Type B pancreatic cell (in vitro differentiated cells): ENCODE measurements around the gene CIAO2B. TPM values are rescaled to one million over a fixed set of nuclear protein-coding genes. Genes with fewer than 3 reads are reported as not detected.

ENCODE experiments used
- DNase-seq: peaks from one replicate; pipeline ENCODE4 v3.0.0; 2021; ENCODE audit warnings: mixed read lengths; ENCODE audit not compliant: unreplicated experiment; ENCODE audit errors: extremely low spot score
- H3K27ac Mint-ChIP-seq: 2 replicates; pipeline ENCODE4 v1.8.0; 2021; ENCODE audit warnings: mild to moderate bottlenecking, mixed read lengths
- H3K27me3 Mint-ChIP-seq: 2 replicates; pipeline ENCODE4 v1.8.0; 2021; ENCODE audit warnings: mixed read lengths
- H3K36me3 Mint-ChIP-seq: 2 replicates; pipeline ENCODE4 v1.8.0; 2021; ENCODE audit warnings: mixed read lengths
- H3K4me1 Mint-ChIP-seq: one replicate; pipeline ENCODE4 v1.8.0; 2021; ENCODE audit warnings: mixed read lengths; ENCODE audit not compliant: unreplicated experiment
- H3K4me3 Mint-ChIP-seq: 2 replicates; pipeline ENCODE4 v1.8.0; 2021; ENCODE audit warnings: mild to moderate bottlenecking, mixed read lengths
- H3K9me3 Mint-ChIP-seq: 2 replicates; pipeline ENCODE4 v1.8.0; 2021; ENCODE audit warnings: mixed read lengths
- CTCF ChIP-seq: fragments of 200-600 bp; sonication (generic); conservative IDR thresholded peaks from 2 replicates; pipeline ENCODE4 v1.5.0; 2021; ENCODE audit warnings: antibody characterized with exemption, mild to moderate bottlenecking
- total RNA-seq: library from RNA; stranded (reverse); gene quantifications from 2 replicates; pipeline ENCODE4 v1.2.1, GENCODE V29; 2021; ENCODE audit warnings: low replicate concordance

Gene CIAO2B
- total RNA-seq, 1 donor from 2014 or later, result 71.3 TPM

GRCh38 chr16:66918803-66919568 is 15.2 kb downstream of the CIAO2B start, which contains the start of gene CDH16:
TSS of gene CDH16 (minus strand) at chr16:66918885. CDS start at chr16:66918065, 820 bp downstream.
- TF ChIP-seq CTCF, result no peak
- Mint-ChIP-seq H3K27ac (no peak within 1 kb of the TSS), H3K4me3 (no peak within 1 kb of the TSS), H3K9me3 (no peaks in the 10 kb centered on the region), H3K4me1 (no peaks in the 10 kb centered on the region), H3K27me3 (peaks cover 58% of the 10 kb centered on the region), H3K36me3 (peaks cover 3% of the 10 kb centered on the region)
- no peak for DNase-seq

GRCh38 chr16:66918355-66918754 is 15.8 kb downstream of the CIAO2B start:
- no peak for TF ChIP-seq CTCF
- Mint-ChIP-seq H3K4me3 (no peak overlapping the region), H3K9me3 (no peaks in the 10 kb centered on the region), H3K36me3 (peaks cover 2% of the 10 kb centered on the region), H3K27ac (no peak overlapping the region), H3K4me1 (no peaks in the 10 kb centered on the region), H3K27me3 (peaks cover 51% of the 10 kb centered on the region)
- no peak for DNase-seq

- no peak overlapping the region for H3K4me3 Mint-ChIP-seq
- H3K9me3 Mint-ChIP-seq, result no peaks in the 10 kb centered on the region
- H3K4me1 Mint-ChIP-seq, result no peaks in the 10 kb centered on the region
- no peak for TF ChIP-seq CTCF
- peaks cover 45% of the 10 kb centered on the region for H3K27me3 Mint-ChIP-seq
- no peak overlapping the region for H3K27ac Mint-ChIP-seq
- no peak for DNase-seq
- no peaks in the 10 kb centered on the region for H3K36me3 Mint-ChIP-seq
Measured at GRCh38 chr16:66917741-66918140, 16.5 kb downstream of the CIAO2B start.

- Mint-ChIP-seq H3K4me3 (no peak overlapping the region), H3K4me1 (no peaks in the 10 kb centered on the region), H3K27me3 (peaks cover 44% of the 10 kb centered on the region), H3K9me3 (no peaks in the 10 kb centered on the region), H3K27ac (no peak overlapping the region), H3K36me3 (no peaks in the 10 kb centered on the region)
- no peak for TF ChIP-seq CTCF
- no peak for DNase-seq
Measured at GRCh38 chr16:66916518-66916917, 17.7 kb downstream of the CIAO2B start.

- Mint-ChIP-seq H3K27ac (no peak overlapping the region), H3K36me3 (no peaks in the 10 kb centered on the region), H3K27me3 (peaks cover 33% of the 10 kb centered on the region), H3K4me3 (no peak overlapping the region), H3K4me1 (no peaks in the 10 kb centered on the region), H3K9me3 (no peaks in the 10 kb centered on the region)
- DNase-seq, result no peak
- TF ChIP-seq CTCF, result no peak
Measured at GRCh38 chr16:66915041-66915440, 19.2 kb downstream of the CIAO2B start.
